ENCODE measurements around the gene MYO5A.
"Not testable (repeated sequence)": the region's sequence is repeated elsewhere in the genome, so short reads cannot be mapped to it uniquely, and the experiment has no call there.

The MYO5A gene

GRCh38 chr15:52463638-52464037 lies 65.0 kb downstream of the MYO5A start:
- DNase-seq (ENCODE audit: low spot score) = no peak

GRCh38 chr15:52462806-52463360 lies 65.8 kb downstream of the MYO5A start:
- no peak for DNase-seq (ENCODE audit: low spot score)

- not testable (repeated sequence) for DNase-seq (ENCODE audit: low spot score)
These were observed 69.0 kb downstream of the MYO5A start for GRCh38 chr15:52459701-52460100.

GRCh38 chr15:52459265-52459664 lies 69.4 kb downstream of the MYO5A start:
- not testable (repeated sequence) for DNase-seq (ENCODE audit: low spot score)

GRCh38 chr15:52448011-52448890 lies 80.4 kb downstream of the MYO5A start:
- no peak for DNase-seq (ENCODE audit: low spot score)

- DNase-seq (ENCODE audit: low spot score) = no peak
These were observed 82.7 kb downstream of the MYO5A start for GRCh38 chr15:52445954-52446353.

- no peak for DNase-seq (ENCODE audit: low spot score)
These were observed 83.1 kb downstream of the MYO5A start for GRCh38 chr15:52445553-52445952.

- DNase-seq (ENCODE audit: low spot score) = not testable (repeated sequence)
These were observed 85.5 kb downstream of the MYO5A start for GRCh38 chr15:52443205-52443604.

GRCh38 chr15:52441841-52442240 lies 86.8 kb downstream of the MYO5A start:
- no peak for DNase-seq (ENCODE audit: low spot score)

GRCh38 chr15:52440946-52441345 lies 87.7 kb downstream of the MYO5A start:
- DNase-seq (ENCODE audit: low spot score) = no peak

GRCh38 chr15:52440414-52440813 lies 88.3 kb downstream of the MYO5A start:
- DNase-seq (ENCODE audit: low spot score) = no peak

GRCh38 chr15:52439470-52439869 lies 89.2 kb downstream of the MYO5A start:
- no peak for DNase-seq (ENCODE audit: low spot score)

GRCh38 chr15:52439042-52439441 lies 89.6 kb downstream of the MYO5A start:
- DNase-seq (ENCODE audit: low spot score) = not testable (repeated sequence)

GRCh38 chr15:52438047-52438446 lies 90.6 kb downstream of the MYO5A start:
- DNase-seq (ENCODE audit: low spot score) = no peak

- DNase-seq (ENCODE audit: low spot score) = no peak
These were observed 91.0 kb downstream of the MYO5A start for GRCh38 chr15:52437646-52438045.

- DNase-seq (ENCODE audit: low spot score) = no peak
These were observed 91.7 kb downstream of the MYO5A start for GRCh38 chr15:52436981-52437380.

- DNase-seq (ENCODE audit: low spot score) = no peak
These were observed 93.8 kb downstream of the MYO5A start for GRCh38 chr15:52434885-52435284.

- DNase-seq (ENCODE audit: low spot score) = no peak
These were observed 100.4 kb downstream of the MYO5A start for GRCh38 chr15:52428297-52428696.

GRCh38 chr15:52427804-52428203 lies 100.9 kb downstream of the MYO5A start:
- no peak for DNase-seq (ENCODE audit: low spot score)

GRCh38 chr15:52424856-52425431 lies 103.7 kb downstream of the MYO5A start:
- no peak for DNase-seq (ENCODE audit: low spot score)

GRCh38 chr15:52423852-52424251 lies 104.8 kb downstream of the MYO5A start:
- DNase-seq (ENCODE audit: low spot score) = no peak

GRCh38 chr15:52422001-52422400 lies 106.7 kb downstream of the MYO5A start:
- no peak for DNase-seq (ENCODE audit: low spot score)

GRCh38 chr15:52421029-52421428 lies 107.7 kb downstream of the MYO5A start:
- no peak for DNase-seq (ENCODE audit: low spot score)

Measured in hematopoietic multipotent progenitor cell treated with erythropoietin and hydrocortisone succinate and interleukin-3 and kit ligand, for 17 days (in vitro differentiated cells).